DND-41 (cell line): ENCODE results near the gene PRELP.

Experiments
- EZH2 ChIP-seq: IDR thresholded peaks from 3 replicates; pipeline ENCODE4 v1.6.1; 2012; ENCODE audit warnings: borderline replicate concordance, low read depth, mild to moderate bottlenecking, moderate library complexity, low read length, inconsistent platforms; ENCODE audit not compliant: severe bottlenecking
- TF ChIP-seq, protein P1 (sequence below): IDR thresholded peaks from 2 replicates; pipeline ENCODE4 v1.5.1; 2012; ENCODE audit warnings: borderline replicate concordance, low read length, moderate library complexity, mild to moderate bottlenecking; ENCODE audit not compliant: poor library complexity, severe bottlenecking; ENCODE audit errors: extremely low read depth

DNA sequence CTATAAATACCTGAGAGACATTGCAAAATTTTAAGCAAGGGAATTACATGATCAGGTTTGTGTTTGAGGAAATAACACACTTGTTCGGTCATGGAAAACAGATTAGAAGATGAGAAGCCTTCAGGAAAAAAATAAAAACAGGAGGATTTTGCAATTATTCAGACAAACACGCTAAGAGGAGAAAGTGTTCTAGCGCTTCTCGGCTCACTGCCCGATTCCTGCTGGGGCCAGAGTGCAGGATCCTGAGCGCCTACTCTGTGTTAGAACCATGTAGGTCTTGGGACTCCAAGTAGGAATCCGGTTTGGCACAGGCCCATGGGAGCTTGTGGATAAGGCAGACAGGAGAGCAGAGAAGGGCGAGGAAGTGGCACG, 8.1 kb upstream of the PRELP start:
- TF ChIP-seq, protein P1, sequence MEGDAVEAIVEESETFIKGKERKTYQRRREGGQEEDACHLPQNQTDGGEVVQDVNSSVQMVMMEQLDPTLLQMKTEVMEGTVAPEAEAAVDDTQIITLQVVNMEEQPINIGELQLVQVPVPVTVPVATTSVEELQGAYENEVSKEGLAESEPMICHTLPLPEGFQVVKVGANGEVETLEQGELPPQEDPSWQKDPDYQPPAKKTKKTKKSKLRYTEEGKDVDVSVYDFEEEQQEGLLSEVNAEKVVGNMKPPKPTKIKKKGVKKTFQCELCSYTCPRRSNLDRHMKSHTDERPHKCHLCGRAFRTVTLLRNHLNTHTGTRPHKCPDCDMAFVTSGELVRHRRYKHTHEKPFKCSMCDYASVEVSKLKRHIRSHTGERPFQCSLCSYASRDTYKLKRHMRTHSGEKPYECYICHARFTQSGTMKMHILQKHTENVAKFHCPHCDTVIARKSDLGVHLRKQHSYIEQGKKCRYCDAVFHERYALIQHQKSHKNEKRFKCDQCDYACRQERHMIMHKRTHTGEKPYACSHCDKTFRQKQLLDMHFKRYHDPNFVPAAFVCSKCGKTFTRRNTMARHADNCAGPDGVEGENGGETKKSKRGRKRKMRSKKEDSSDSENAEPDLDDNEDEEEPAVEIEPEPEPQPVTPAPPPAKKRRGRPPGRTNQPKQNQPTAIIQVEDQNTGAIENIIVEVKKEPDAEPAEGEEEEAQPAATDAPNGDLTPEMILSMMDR = no peak
- no peak for TF ChIP-seq EZH2
